ENCODE results near the gene THEMIS. TPM values are rescaled to one million over a fixed set of nuclear protein-coding genes. Genes with fewer than 3 reads are reported as not detected.

The THEMIS gene
- total and polyA plus RNA-seq, 2 experiments from 2014 or later = not detected

DNA sequence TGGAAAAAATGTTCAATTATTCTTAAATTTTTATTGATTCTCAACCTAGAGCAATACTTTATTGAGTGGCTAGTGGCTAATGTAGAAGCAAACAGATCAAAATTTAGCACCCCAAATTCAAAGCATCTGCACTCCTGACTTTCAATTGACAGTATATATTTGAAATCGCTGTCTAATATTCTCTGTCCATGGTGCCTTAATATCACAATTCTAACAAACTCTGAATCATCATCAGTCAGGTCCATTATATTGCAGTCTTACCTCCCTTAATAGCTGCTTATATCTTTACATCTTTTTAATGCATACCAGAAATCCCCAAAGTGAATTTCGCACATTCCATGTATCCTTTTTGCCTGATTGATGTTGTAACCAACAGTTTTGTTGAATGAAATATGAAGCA lies 134.9 kb downstream of the THEMIS start:
- H4K20me1 ChIP-seq (replicated peaks; ENCODE audit: insufficient read depth) = no peaks in the 10 kb centered on the region
- H3K36me3 ChIP-seq (ENCODE audit: insufficient read depth) = no peaks in the 10 kb centered on the region
- H3K27ac ChIP-seq (ENCODE audit: low read depth) = no peak overlapping the region
- H3K4me3 Mint-ChIP-seq = no peak overlapping the region
- peaks cover 8% of the 10 kb centered on the region; the same call in 2 of the 3 replicates for H3K4me1 Mint-ChIP-seq
- H3K27me3 ChIP-seq (ENCODE audit: insufficient read depth) = no peaks in the 10 kb centered on the region
- H3K9me3 Mint-ChIP-seq = peaks cover 6% of the 10 kb centered on the region; the same call in 1 of the 3 replicates
- H3K79me2 ChIP-seq (replicated peaks; ENCODE audit: insufficient read depth) = no peaks in the 10 kb centered on the region
- H3K36me3 Mint-ChIP-seq (ENCODE audit: low read depth) = no peaks in the 10 kb centered on the region
- no peak overlapping the region for H3K4me3 ChIP-seq
- no peaks in the 10 kb centered on the region for H3F3A ChIP-seq (replicated peaks; ENCODE audit: low read depth)
- H3K9me2 ChIP-seq (ENCODE audit: insufficient read depth) = no peaks in the 10 kb centered on the region
- H3K4me1 ChIP-seq (ENCODE audit: insufficient read depth) = no peaks in the 10 kb centered on the region
- no peak for DNase-seq (ENCODE audit: low spot score)
- no peak overlapping the region for H3K4me2 ChIP-seq
- no peak for ATAC-seq
- TF ChIP-seq, protein P1, sequence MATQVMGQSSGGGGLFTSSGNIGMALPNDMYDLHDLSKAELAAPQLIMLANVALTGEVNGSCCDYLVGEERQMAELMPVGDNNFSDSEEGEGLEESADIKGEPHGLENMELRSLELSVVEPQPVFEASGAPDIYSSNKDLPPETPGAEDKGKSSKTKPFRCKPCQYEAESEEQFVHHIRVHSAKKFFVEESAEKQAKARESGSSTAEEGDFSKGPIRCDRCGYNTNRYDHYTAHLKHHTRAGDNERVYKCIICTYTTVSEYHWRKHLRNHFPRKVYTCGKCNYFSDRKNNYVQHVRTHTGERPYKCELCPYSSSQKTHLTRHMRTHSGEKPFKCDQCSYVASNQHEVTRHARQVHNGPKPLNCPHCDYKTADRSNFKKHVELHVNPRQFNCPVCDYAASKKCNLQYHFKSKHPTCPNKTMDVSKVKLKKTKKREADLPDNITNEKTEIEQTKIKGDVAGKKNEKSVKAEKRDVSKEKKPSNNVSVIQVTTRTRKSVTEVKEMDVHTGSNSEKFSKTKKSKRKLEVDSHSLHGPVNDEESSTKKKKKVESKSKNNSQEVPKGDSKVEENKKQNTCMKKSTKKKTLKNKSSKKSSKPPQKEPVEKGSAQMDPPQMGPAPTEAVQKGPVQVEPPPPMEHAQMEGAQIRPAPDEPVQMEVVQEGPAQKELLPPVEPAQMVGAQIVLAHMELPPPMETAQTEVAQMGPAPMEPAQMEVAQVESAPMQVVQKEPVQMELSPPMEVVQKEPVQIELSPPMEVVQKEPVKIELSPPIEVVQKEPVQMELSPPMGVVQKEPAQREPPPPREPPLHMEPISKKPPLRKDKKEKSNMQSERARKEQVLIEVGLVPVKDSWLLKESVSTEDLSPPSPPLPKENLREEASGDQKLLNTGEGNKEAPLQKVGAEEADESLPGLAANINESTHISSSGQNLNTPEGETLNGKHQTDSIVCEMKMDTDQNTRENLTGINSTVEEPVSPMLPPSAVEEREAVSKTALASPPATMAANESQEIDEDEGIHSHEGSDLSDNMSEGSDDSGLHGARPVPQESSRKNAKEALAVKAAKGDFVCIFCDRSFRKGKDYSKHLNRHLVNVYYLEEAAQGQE (IDR thresholded peaks at IDR 0.05; ENCODE audit: unreplicated experiment) = no peak
- no peak for TF ChIP-seq CREB1 (CRISPR knock-in tag; IDR thresholded peaks at IDR 0.05; ENCODE audit: low read depth)
- no peak for TF ChIP-seq EZH2 (IDR thresholded peaks at IDR 0.05; ENCODE audit: low read depth, unreplicated experiment)
- H3K27me3 Mint-ChIP-seq (ENCODE audit: insufficient read depth, low read depth, poor library complexity) = no peaks in the 10 kb centered on the region
- H3K27ac Mint-ChIP-seq = no peak overlapping the region
- no peak overlapping the region for H2AFZ ChIP-seq

DNA sequence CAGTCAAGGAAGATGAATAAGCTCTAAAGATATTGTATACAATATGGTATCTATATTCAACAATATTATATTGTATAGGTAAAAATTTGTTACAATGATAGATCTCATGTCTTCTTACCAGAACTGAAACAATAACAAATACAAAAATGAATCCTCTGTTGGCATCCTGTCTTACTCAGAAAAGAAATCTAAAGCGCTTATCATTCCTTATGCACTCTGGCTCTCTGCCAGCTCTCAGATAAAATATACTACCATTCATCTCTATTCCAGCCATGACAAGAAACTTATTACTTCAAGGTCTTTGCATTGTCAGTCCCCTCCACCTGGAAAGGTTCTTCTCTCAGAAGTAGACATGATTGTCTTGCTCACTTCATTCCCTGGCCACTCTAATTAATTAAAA lies 138.6 kb downstream of the THEMIS start:
- DNase-seq (ENCODE audit: low spot score) (no peak), ATAC-seq (no peak)
- Histone ChIP-seq H3K27ac (ENCODE audit: low read depth) (no peak overlapping the region), H3K36me3 (ENCODE audit: insufficient read depth) (no peaks in the 10 kb centered on the region), H2AFZ (no peak overlapping the region), H3K4me3 (no peak overlapping the region), H3K27me3 (ENCODE audit: insufficient read depth) (no peaks in the 10 kb centered on the region), H3F3A (replicated peaks; ENCODE audit: low read depth) (no peaks in the 10 kb centered on the region), H4K20me1 (replicated peaks; ENCODE audit: insufficient read depth) (no peaks in the 10 kb centered on the region), H3K4me2 (no peak overlapping the region), H3K4me1 (ENCODE audit: insufficient read depth) (no peaks in the 10 kb centered on the region), H3K9me2 (ENCODE audit: insufficient read depth) (no peaks in the 10 kb centered on the region), H3K79me2 (replicated peaks; ENCODE audit: insufficient read depth) (no peaks in the 10 kb centered on the region)
- Mint-ChIP-seq H3K9me3 (no peaks in the 10 kb centered on the region), H3K27me3 (ENCODE audit: insufficient read depth, low read depth, poor library complexity) (no peaks in the 10 kb centered on the region), H3K27ac (no peak overlapping the region), H3K4me3 (no peak overlapping the region), H3K36me3 (ENCODE audit: low read depth) (no peaks in the 10 kb centered on the region), H3K4me1 (no peaks in the 10 kb centered on the region)
- TF ChIP-seq POLR2AphosphoS5 (IDR thresholded peaks at IDR 0.05; ENCODE audit: low read depth) = no peak
- TF ChIP-seq, protein P2, sequence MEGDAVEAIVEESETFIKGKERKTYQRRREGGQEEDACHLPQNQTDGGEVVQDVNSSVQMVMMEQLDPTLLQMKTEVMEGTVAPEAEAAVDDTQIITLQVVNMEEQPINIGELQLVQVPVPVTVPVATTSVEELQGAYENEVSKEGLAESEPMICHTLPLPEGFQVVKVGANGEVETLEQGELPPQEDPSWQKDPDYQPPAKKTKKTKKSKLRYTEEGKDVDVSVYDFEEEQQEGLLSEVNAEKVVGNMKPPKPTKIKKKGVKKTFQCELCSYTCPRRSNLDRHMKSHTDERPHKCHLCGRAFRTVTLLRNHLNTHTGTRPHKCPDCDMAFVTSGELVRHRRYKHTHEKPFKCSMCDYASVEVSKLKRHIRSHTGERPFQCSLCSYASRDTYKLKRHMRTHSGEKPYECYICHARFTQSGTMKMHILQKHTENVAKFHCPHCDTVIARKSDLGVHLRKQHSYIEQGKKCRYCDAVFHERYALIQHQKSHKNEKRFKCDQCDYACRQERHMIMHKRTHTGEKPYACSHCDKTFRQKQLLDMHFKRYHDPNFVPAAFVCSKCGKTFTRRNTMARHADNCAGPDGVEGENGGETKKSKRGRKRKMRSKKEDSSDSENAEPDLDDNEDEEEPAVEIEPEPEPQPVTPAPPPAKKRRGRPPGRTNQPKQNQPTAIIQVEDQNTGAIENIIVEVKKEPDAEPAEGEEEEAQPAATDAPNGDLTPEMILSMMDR (conservative IDR thresholded peaks at IDR 0.05; ENCODE audit: low read depth in 2 of 2) = no peak
- no peak for TF ChIP-seq ZNF114 (CRISPR knock-in tag; IDR thresholded peaks at IDR 0.05)
- no peak for TF ChIP-seq CREB1 (CRISPR knock-in tag; IDR thresholded peaks at IDR 0.05; ENCODE audit: low read depth)
- TF ChIP-seq JUNB (IDR thresholded peaks at IDR 0.05; ENCODE audit: unreplicated experiment) = no peak
- no peak for TF ChIP-seq ZNF331 (CRISPR knock-in tag; IDR thresholded peaks at IDR 0.05; ENCODE audit: low read depth)
- TF ChIP-seq, protein P3, sequence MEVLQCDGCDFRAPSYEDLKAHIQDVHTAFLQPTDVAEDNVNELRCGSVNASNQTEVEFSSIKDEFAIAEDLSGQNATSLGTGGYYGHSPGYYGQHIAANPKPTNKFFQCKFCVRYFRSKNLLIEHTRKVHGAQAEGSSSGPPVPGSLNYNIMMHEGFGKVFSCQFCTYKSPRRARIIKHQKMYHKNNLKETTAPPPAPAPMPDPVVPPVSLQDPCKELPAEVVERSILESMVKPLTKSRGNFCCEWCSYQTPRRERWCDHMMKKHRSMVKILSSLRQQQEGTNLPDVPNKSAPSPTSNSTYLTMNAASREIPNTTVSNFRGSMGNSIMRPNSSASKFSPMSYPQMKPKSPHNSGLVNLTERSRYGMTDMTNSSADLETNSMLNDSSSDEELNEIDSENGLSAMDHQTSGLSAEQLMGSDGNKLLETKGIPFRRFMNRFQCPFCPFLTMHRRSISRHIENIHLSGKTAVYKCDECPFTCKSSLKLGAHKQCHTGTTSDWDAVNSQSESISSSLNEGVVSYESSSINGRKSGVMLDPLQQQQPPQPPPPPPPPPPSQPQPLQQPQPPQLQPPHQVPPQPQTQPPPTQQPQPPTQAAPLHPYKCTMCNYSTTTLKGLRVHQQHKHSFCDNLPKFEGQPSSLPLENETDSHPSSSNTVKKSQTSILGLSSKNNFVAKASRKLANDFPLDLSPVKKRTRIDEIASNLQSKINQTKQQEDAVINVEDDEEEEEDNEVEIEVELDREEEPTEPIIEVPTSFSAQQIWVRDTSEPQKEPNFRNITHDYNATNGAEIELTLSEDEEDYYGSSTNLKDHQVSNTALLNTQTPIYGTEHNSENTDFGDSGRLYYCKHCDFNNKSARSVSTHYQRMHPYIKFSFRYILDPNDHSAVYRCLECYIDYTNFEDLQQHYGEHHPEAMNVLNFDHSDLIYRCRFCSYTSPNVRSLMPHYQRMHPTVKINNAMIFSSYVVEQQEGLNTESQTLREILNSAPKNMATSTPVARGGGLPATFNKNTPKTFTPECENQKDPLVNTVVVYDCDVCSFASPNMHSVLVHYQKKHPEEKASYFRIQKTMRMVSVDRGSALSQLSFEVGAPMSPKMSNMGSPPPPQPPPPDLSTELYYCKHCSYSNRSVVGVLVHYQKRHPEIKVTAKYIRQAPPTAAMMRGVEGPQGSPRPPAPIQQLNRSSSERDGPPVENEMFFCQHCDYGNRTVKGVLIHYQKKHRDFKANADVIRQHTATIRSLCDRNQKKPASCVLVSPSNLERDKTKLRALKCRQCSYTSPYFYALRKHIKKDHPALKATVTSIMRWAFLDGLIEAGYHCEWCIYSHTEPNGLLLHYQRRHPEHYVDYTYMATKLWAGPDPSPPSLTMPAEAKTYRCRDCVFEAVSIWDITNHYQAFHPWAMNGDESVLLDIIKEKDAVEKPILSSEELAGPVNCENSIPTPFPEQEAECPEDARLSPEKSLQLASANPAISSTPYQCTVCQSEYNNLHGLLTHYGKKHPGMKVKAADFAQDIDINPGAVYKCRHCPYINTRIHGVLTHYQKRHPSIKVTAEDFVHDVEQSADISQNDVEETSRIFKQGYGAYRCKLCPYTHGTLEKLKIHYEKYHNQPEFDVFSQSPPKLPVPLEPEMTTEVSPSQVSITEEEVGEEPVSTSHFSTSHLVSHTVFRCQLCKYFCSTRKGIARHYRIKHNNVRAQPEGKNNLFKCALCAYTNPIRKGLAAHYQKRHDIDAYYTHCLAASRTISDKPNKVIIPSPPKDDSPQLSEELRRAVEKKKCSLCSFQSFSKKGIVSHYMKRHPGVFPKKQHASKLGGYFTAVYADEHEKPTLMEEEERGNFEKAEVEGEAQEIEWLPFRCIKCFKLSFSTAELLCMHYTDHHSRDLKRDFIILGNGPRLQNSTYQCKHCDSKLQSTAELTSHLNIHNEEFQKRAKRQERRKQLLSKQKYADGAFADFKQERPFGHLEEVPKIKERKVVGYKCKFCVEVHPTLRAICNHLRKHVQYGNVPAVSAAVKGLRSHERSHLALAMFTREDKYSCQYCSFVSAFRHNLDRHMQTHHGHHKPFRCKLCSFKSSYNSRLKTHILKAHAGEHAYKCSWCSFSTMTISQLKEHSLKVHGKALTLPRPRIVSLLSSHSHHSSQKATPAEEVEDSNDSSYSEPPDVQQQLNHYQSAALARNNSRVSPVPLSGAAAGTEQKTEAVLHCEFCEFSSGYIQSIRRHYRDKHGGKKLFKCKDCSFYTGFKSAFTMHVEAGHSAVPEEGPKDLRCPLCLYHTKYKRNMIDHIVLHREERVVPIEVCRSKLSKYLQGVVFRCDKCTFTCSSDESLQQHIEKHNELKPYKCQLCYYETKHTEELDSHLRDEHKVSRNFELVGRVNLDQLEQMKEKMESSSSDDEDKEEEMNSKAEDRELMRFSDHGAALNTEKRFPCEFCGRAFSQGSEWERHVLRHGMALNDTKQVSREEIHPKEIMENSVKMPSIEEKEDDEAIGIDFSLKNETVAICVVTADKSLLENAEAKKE (CRISPR knock-in tag; IDR thresholded peaks at IDR 0.05) = no peak
- no peak for TF ChIP-seq STAT1 (IDR thresholded peaks at IDR 0.05; ENCODE audit: unreplicated experiment)
